Gastroesophageal sphincter (tissue), 4 donors: Measurements from ENCODE around the gene WWP2. TPM values are rescaled to one million over a fixed set of nuclear protein-coding genes. Genes with fewer than 3 reads are reported as not detected.
"Not testable (repeated sequence)": the region's sequence is repeated elsewhere in the genome, so short reads cannot be mapped to it uniquely, and the experiment has no call there.

Experiments used
- ATAC-seq: fragments of 150-250 bp; one replicate; pipeline ENCODE4 v1.9.1; 2016; ENCODE audit warnings: mild to moderate bottlenecking, moderate library complexity
- H3K27ac ChIP-seq, 4 donors: fragments of 200-600 bp; sonication (generic) in 3 of 4; 1 replicate in 3 of 4; 2 replicates in 1 of 4; pipeline ENCODE4 v1.5.1; 2016 to 2019
- H3K27me3 ChIP-seq: fragments of 200-600 bp; sonication (generic); one replicate; pipeline ENCODE4 v1.5.1; 2019
- H3K36me3 ChIP-seq, 2 donors: fragments of 200-600 bp; sonication (generic); one replicate each; pipeline ENCODE4 v1.5.1; 2019; ENCODE audit warnings: control low read depth in 1 of 2
- H3K4me1 ChIP-seq, 3 donors: fragments of 200-600 bp; sonication (generic); 1 replicate in 2 of 3; 2 replicates in 1 of 3; pipeline ENCODE4 v1.5.1; 2016 to 2019; ENCODE audit warnings: control low read depth in 2 of 3
- H3K4me3 ChIP-seq, 2 donors: fragments of 200-600 bp; sonication (generic); one replicate each; pipeline ENCODE4 v1.5.1; 2019; ENCODE audit warnings: mild to moderate bottlenecking in 1 of 2, moderate library complexity in 1 of 2
- H3K9me3 ChIP-seq, 3 donors: fragments of 200-600 bp; sonication (generic); one replicate each; pipeline ENCODE4 v1.5.1; 2017 to 2019; ENCODE audit warnings: control low read depth in 2 of 3
- CTCF ChIP-seq, 4 experiments: fragments of 200-600 bp in 2 of 4; fragments of 450-650 bp in 2 of 4; sonication (generic) in 1 of 4; IDR thresholded peaks; one replicate each; pipeline ENCODE4 v1.5.1; 2017 to 2019; ENCODE audit warnings: antibody characterized with exemption in 4 of 4, mild to moderate bottlenecking in 2 of 4, moderate library complexity in 2 of 4
- EP300 ChIP-seq: sonication (generic); formaldehyde crosslinking; IDR thresholded peaks from one replicate; pipeline ENCODE4 v1.6.1; 2017; ENCODE audit warnings: antibody characterized with exemption, mild to moderate bottlenecking
- POLR2A ChIP-seq, 2 donors: fragments of 450-650 bp; IDR thresholded peaks; one replicate each; pipeline ENCODE4 v1.6.1; 2017; ENCODE audit warnings: antibody characterized with exemption in 2 of 2, mild to moderate bottlenecking in 2 of 2, moderate library complexity in 1 of 2
- POLR2AphosphoS5 ChIP-seq: sonication (generic); formaldehyde crosslinking; IDR thresholded peaks from one replicate; pipeline ENCODE4 v1.6.1; 2017; ENCODE audit warnings: antibody characterized with exemption
- WGBS, 2 donors: methylation state at CpG; one replicate each; pipeline ENCODE4 v1.1.5; 2018; ENCODE audit warnings: low coverage in 1 of 2; 5-methylcytosine and 5-hydroxymethylcytosine counted together
- total RNA-seq, 4 donors: library from RNA; depleted of rRNA; stranded (reverse); fragments of >200 nt; gene quantifications; one replicate each; pipeline ENCODE4 v1.1.0, GENCODE V29; 2016

The WWP2 gene
- total RNA-seq, 4 donors from 2014 or later: 23.4 to 31.9 (median 28.8) TPM

GRCh38 chr16:69726313-69727060 lies 35.6 kb upstream of the WWP2 start, which contains the start of gene NQO1:
Gene NQO1 (minus strand): TSS chr16:69726560. CDS start chr16:69726439, 121 bp downstream.
- 0 to 3% methylated on average over 5 to 12 of the region's 31 CpGs for WGBS, 2 donors
- Histone ChIP-seq H3K9me3 (no peaks in the 10 kb centered on the region), H3K4me3 (peak within 1 kb of the TSS; percentile 38 to 61), H3K36me3 (no peaks in the 10 kb centered on the region), H3K4me1 (peaks cover 0 to 50% (median 20%) of the 10 kb centered on the region in 3 donors), H3K27me3 (no peaks in the 10 kb centered on the region), H3K27ac (peak within 1 kb of the TSS; percentile 59 to 89 (median 85))
- TF ChIP-seq CTCF (IDR thresholded peaks at IDR 0.05): no peak
- TF ChIP-seq POLR2A (IDR thresholded peaks at IDR 0.05): peak; percentile 34 to 55
- TF ChIP-seq EP300: no peak
- TF ChIP-seq POLR2AphosphoS5: no peak
- ATAC-seq: peak; percentile 98

GRCh38 chr16:69727916-69728270 lies 34.2 kb upstream of the WWP2 start:
- ATAC-seq: no peak
- H3K36me3 ChIP-seq: no peaks in the 10 kb centered on the region
- TF ChIP-seq POLR2A (IDR thresholded peaks at IDR 0.05): no peak
- no peak for TF ChIP-seq EP300
- TF ChIP-seq CTCF (IDR thresholded peaks at IDR 0.05): no peak
- no peak for TF ChIP-seq POLR2AphosphoS5
- no peak overlapping the region for H3K4me3 ChIP-seq
- no peaks in the 10 kb centered on the region for H3K27me3 ChIP-seq
- 85 to 100% methylated on average over 2 to 5 of the region's 5 CpGs for WGBS, 2 donors
- peaks cover 0 to 50% (median 20%) of the 10 kb centered on the region in 3 donors for H3K4me1 ChIP-seq
- H3K9me3 ChIP-seq: no peaks in the 10 kb centered on the region
- H3K27ac ChIP-seq: peak overlapping the region in 2 of 4 donors; percentile 85 to 89

- 68% methylated on average over 4 of the region's 4 CpGs; no CpG with 5 or more reads in 1 of the 2 donors for WGBS, 2 donors
- H3K4me1 ChIP-seq: peaks cover 0 to 49% (median 20%) of the 10 kb centered on the region in 3 donors
- not testable (repeated sequence) for H3K4me3 ChIP-seq, H3K9me3 ChIP-seq, H3K27me3 ChIP-seq, H3K27ac ChIP-seq, ATAC-seq, H3K36me3 ChIP-seq
Measured at GRCh38 chr16:69729030-69729429, 33.1 kb upstream of the WWP2 start.

GRCh38 chr16:69731280-69731679 lies 30.9 kb upstream of the WWP2 start:
- H3K9me3 ChIP-seq, H3K27me3 ChIP-seq, ATAC-seq, H3K36me3 ChIP-seq, H3K27ac ChIP-seq, H3K4me3 ChIP-seq: not testable (repeated sequence)
- WGBS, 2 donors: 96 to 100% methylated on average over 2 to 3 of the region's 5 CpGs
- H3K4me1 ChIP-seq: peaks cover 0 to 26% (median 9%) of the 10 kb centered on the region in 3 donors

GRCh38 chr16:69732101-69732500 lies 30.0 kb upstream of the WWP2 start:
- 88 to 90% methylated on average over 2 to 6 of the region's 6 CpGs for WGBS, 2 donors
- H3K27ac ChIP-seq: no peak overlapping the region
- no peaks in the 10 kb centered on the region for H3K27me3 ChIP-seq
- TF ChIP-seq POLR2AphosphoS5: no peak
- H3K36me3 ChIP-seq: no peaks in the 10 kb centered on the region
- ATAC-seq: no peak
- peaks cover 0 to 18% (median 6%) of the 10 kb centered on the region in 3 donors for H3K4me1 ChIP-seq
- H3K4me3 ChIP-seq: no peak overlapping the region
- H3K9me3 ChIP-seq: no peaks in the 10 kb centered on the region

- Histone ChIP-seq H3K9me3 (no peaks in the 10 kb centered on the region), H3K27ac (peak overlapping the region in 3 of 4 donors; percentile 38 to 58 (median 48)), H3K36me3 (peaks cover 0 to 69% of the 10 kb centered on the region in 2 donors), H3K27me3 (no peaks in the 10 kb centered on the region), H3K4me1 (peaks cover 0 to 13% (median 0%) of the 10 kb centered on the region in 3 donors), H3K4me3 (no peak overlapping the region)
- no peak for TF ChIP-seq POLR2AphosphoS5
- no peak for TF ChIP-seq POLR2A (IDR thresholded peaks at IDR 0.05)
- no peak for TF ChIP-seq CTCF (IDR thresholded peaks at IDR 0.05)
- no peak for TF ChIP-seq EP300
- peak; percentile 34 for ATAC-seq
- 59 to 67% methylated on average over 8 of the region's 8 CpGs for WGBS, 2 donors
Measured at GRCh38 chr16:69741519-69741918, 20.6 kb upstream of the WWP2 start.
